SK-N-SH (cell line): ENCODE data around the gene SV2A. TPM values are rescaled to one million over a fixed set of nuclear protein-coding genes. Genes with fewer than 3 reads are reported as not detected.

Source experiments
- CTCF ChIA-PET: fragments of 300-600, 350-600 bp; formaldehyde crosslinking; extraction: SDS; loops from one replicate; lab custom pipeline; 2021; lab: Yijun Ruan, JAX
- POLR2A ChIA-PET: fragments of 350-600 bp; sonication (Branson Sonifier 250); formaldehyde crosslinking; extraction: SDS; loops from one replicate; lab custom pipeline; 2020; ENCODE audit warnings: antibody characterized with exemption, inconsistent platforms; lab: Yijun Ruan, JAX
- DNase-seq: peaks from one replicate; pipeline ENCODE4 v3.0.0; 2012
- H2AFZ ChIP-seq: fragments of 200-600 bp; sonication (generic); 2 replicates; pipeline ENCODE4 v1.8.1; 2016; ENCODE audit warnings: antibody characterized with exemption, mild to moderate bottlenecking, low read depth
- H3F3A ChIP-seq: fragments of 200-600 bp; sonication (generic); replicated peaks from 2 replicates; pipeline ENCODE3; 2016; ENCODE audit warnings: antibody characterized with exemption, mild to moderate bottlenecking; ENCODE audit not compliant: insufficient read depth
- H3K27ac ChIP-seq, 2 experiments: fragments of 200-500 bp in 1 of 2; fragments of 200-600 bp in 1 of 2; sonication (Bioruptor generic) in 1 of 2; sonication (generic), shearing (Covaris generic) in 1 of 2; 2 replicates each; pipeline versions ENCODE4 v1.5.1 to v1.6.1; 2014 to 2016; ENCODE audit warnings: low read depth in 2 of 2, inconsistent platforms in 1 of 2, low read length in 1 of 2, mild to moderate bottlenecking in 1 of 2, mixed read lengths in 1 of 2
- H3K27me3 ChIP-seq: fragments of 200-600 bp; sonication (generic), shearing (Covaris generic); 2 replicates; pipeline ENCODE4 v1.6.1; 2016; ENCODE audit warnings: mixed run types; ENCODE audit not compliant: insufficient read depth
- H3K36me3 ChIP-seq, 2 experiments: fragments of 200-500 bp in 1 of 2; fragments of 200-600 bp in 1 of 2; sonication (Bioruptor generic) in 1 of 2; sonication (generic) in 1 of 2; replicated peaks in 1 of 2; 2 replicates each; pipeline versions ENCODE3 to v1.5.1; 2014 to 2016; ENCODE audit warnings: low read length in 1 of 2, mild to moderate bottlenecking in 1 of 2; ENCODE audit not compliant: insufficient read depth in 2 of 2, control insufficient read depth in 1 of 2
- H3K4me1 ChIP-seq, 2 experiments: fragments of 200-500 bp in 1 of 2; fragments of 200-600 bp in 1 of 2; sonication (Bioruptor generic) in 1 of 2; sonication (generic), shearing (Covaris generic) in 1 of 2; 2 replicates each; pipeline versions ENCODE4 v1.5.1 to v1.6.1; 2014 to 2016; ENCODE audit warnings: low read depth in 1 of 2, low read length in 1 of 2, mixed run types in 1 of 2; ENCODE audit not compliant: insufficient read depth in 2 of 2, control insufficient read depth in 1 of 2
- H3K4me2 ChIP-seq: fragments of 200-600 bp; sonication (generic), shearing (Covaris generic); 2 replicates; pipeline ENCODE4 v1.6.1; 2017; ENCODE audit warnings: mixed run types
- H3K4me3 ChIP-seq, 2 experiments: fragments of 200-500 bp in 1 of 2; fragments of 200-600 bp in 1 of 2; sonication (Bioruptor generic) in 1 of 2; sonication (generic), shearing (Covaris generic) in 1 of 2; 2 replicates each; pipeline versions ENCODE4 v1.5.1 to v1.8.1; 2014 to 2016; ENCODE audit warnings: low read depth in 2 of 2, inconsistent platforms in 1 of 2, low read length in 1 of 2, mild to moderate bottlenecking in 1 of 2, mixed read lengths in 1 of 2, moderate library complexity in 1 of 2
- H3K79me2 ChIP-seq: fragments of 200-600 bp; sonication (generic); 2 replicates; pipeline ENCODE4 v1.8.1; 2017; ENCODE audit warnings: mild to moderate bottlenecking; ENCODE audit not compliant: insufficient read depth
- H3K9ac ChIP-seq: fragments of 200-600 bp; sonication (generic); 2 replicates; pipeline ENCODE4 v1.6.1; 2017; ENCODE audit warnings: mixed run types
- H3K9me2 ChIP-seq: fragments of 200-600 bp; sonication (generic); 2 replicates; pipeline ENCODE4 v1.6.1; 2017; ENCODE audit warnings: mixed run types
- H3K9me3 ChIP-seq: fragments of 200-600 bp; sonication (generic); 2 replicates; pipeline ENCODE4 v1.6.1; 2017; ENCODE audit warnings: mixed run types, mild to moderate bottlenecking, moderate library complexity
- H4K20me1 ChIP-seq: fragments of 200-600 bp; sonication (generic); 2 replicates; pipeline ENCODE4 v1.6.1; 2017; ENCODE audit warnings: mild to moderate bottlenecking, mixed run types; ENCODE audit not compliant: insufficient read depth
- CHD2 ChIP-seq: fragments of 150-350 bp; IDR thresholded peaks from 2 replicates; pipeline ENCODE4 v1.6.1; 2018; ENCODE audit warnings: low read length; ENCODE audit not compliant: partially characterized antibody
- GATA2 ChIP-seq: sonication (generic); formaldehyde crosslinking; IDR thresholded peaks from 2 replicates; pipeline ENCODE4 v1.5.0; 2020; ENCODE audit warnings: mild to moderate bottlenecking, missing genetic modification reagents
- MEF2A ChIP-seq: IDR thresholded peaks from 2 replicates; pipeline ENCODE4 v1.4.0; 2012; ENCODE audit warnings: low read depth, borderline replicate concordance
- NFIC ChIP-seq: IDR thresholded peaks from 2 replicates; pipeline ENCODE4 v1.4.0; 2012; ENCODE audit warnings: borderline replicate concordance
- NRF1 ChIP-seq: IDR thresholded peaks from 2 replicates; pipeline ENCODE4 v1.6.1; 2012; ENCODE audit warnings: low read depth, mild to moderate bottlenecking, low read length
- TAF1 ChIP-seq: IDR thresholded peaks from 2 replicates; pipeline ENCODE4 v1.6.1; 2012; ENCODE audit warnings: low read depth, mild to moderate bottlenecking, low read length, moderate library complexity, borderline replicate concordance
- TEAD4 ChIP-seq: IDR thresholded peaks from 2 replicates; pipeline ENCODE4 v1.4.0; 2012; ENCODE audit warnings: mild to moderate bottlenecking, borderline replicate concordance; ENCODE audit not compliant: insufficient read depth
- WGBS: methylation state at CpG from one replicate; pipeline ENCODE4 v1.1.6; 2017; ENCODE audit warnings: low lambda C conversion rate; 5-methylcytosine and 5-hydroxymethylcytosine counted together
- polyA plus RNA-seq, 3 experiments: library from polyadenylated mRNA; depleted of rRNA; stranded (reverse); fragments of >200 nt; gene quantifications; 2 replicates each; pipeline ENCODE4 v1.2.3, GENCODE V29; 2012
- TF ChIP-seq, protein P1 (sequence below): IDR thresholded peaks from 2 replicates; pipeline ENCODE4 v1.6.1; 2012; ENCODE audit warnings: mild to moderate bottlenecking, low read depth, low read length, moderate library complexity
- TF ChIP-seq, protein P2 (sequence below): fragments of 200-600 bp; sonication (generic); IDR thresholded peaks from 2 replicates; pipeline ENCODE4 v1.6.1; 2017; ENCODE audit warnings: antibody characterized with exemption, mild to moderate bottlenecking, moderate library complexity
- TF ChIP-seq, protein P3 (sequence below): fragments of 150-350 bp; IDR thresholded peaks from 2 replicates; pipeline ENCODE4 v1.6.1; 2016; ENCODE audit warnings: mild to moderate bottlenecking, low read depth, low read length
- TF ChIP-seq, protein P4 (sequence below): IDR thresholded peaks from 2 replicates; pipeline ENCODE4 v1.4.0; 2012; ENCODE audit warnings: low read depth, borderline replicate concordance

Gene SV2A
- polyA plus RNA-seq, 1 of the 3 experiments (the other 2 are of a cell fraction): 22.7 TPM

DNA sequence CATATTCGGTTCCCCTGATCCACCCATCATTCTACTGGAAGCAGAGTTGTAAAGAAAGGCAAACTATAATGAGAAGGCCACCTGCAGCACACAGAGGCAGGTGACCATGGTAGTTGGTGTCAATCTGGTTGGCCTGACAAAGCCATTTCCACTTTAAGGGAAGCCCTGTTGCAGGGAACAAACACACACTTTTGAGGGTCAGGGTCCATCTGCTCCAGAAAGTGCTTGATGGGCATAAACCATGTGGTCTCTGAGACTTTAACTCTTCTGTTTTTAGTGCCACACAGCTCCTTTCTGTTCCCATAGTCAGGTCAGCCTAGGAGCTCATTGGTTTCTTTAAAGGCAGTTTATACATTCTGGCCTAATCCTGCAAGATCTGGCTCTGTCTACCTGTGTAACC is 35.8 kb downstream of the SV2A start:
- Histone ChIP-seq H3F3A (peaks cover 23% of the 10 kb centered on the region), H2AFZ (no peak overlapping the region), H3K9me3 (no peaks in the 10 kb centered on the region), H3K9ac (no peak overlapping the region), H3K27me3 (no peaks in the 10 kb centered on the region), H3K79me2 (peaks cover 30% of the 10 kb centered on the region), H3K27ac (no peak overlapping the region), H3K4me1 (peaks cover 8 to 19% of the 10 kb centered on the region in 2 experiments; a peak in 3 of 4 replicates), H3K4me2 (no peak overlapping the region), H3K36me3 (no peaks in the 10 kb centered on the region), H3K9me2 (no peaks in the 10 kb centered on the region), H4K20me1 (peaks cover 20% of the 10 kb centered on the region; the same call in 1 of the 2 replicates), H3K4me3 (no peak overlapping the region)
- 63% methylated on average over 1 of the region's 1 CpG for WGBS
- CTCF ChIA-PET: no interaction called here
- TF ChIP-seq TAF1 (no peak), NFIC (no peak)
- TF ChIP-seq, protein P1, sequence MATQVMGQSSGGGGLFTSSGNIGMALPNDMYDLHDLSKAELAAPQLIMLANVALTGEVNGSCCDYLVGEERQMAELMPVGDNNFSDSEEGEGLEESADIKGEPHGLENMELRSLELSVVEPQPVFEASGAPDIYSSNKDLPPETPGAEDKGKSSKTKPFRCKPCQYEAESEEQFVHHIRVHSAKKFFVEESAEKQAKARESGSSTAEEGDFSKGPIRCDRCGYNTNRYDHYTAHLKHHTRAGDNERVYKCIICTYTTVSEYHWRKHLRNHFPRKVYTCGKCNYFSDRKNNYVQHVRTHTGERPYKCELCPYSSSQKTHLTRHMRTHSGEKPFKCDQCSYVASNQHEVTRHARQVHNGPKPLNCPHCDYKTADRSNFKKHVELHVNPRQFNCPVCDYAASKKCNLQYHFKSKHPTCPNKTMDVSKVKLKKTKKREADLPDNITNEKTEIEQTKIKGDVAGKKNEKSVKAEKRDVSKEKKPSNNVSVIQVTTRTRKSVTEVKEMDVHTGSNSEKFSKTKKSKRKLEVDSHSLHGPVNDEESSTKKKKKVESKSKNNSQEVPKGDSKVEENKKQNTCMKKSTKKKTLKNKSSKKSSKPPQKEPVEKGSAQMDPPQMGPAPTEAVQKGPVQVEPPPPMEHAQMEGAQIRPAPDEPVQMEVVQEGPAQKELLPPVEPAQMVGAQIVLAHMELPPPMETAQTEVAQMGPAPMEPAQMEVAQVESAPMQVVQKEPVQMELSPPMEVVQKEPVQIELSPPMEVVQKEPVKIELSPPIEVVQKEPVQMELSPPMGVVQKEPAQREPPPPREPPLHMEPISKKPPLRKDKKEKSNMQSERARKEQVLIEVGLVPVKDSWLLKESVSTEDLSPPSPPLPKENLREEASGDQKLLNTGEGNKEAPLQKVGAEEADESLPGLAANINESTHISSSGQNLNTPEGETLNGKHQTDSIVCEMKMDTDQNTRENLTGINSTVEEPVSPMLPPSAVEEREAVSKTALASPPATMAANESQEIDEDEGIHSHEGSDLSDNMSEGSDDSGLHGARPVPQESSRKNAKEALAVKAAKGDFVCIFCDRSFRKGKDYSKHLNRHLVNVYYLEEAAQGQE: no peak
- TF ChIP-seq, protein P2, sequence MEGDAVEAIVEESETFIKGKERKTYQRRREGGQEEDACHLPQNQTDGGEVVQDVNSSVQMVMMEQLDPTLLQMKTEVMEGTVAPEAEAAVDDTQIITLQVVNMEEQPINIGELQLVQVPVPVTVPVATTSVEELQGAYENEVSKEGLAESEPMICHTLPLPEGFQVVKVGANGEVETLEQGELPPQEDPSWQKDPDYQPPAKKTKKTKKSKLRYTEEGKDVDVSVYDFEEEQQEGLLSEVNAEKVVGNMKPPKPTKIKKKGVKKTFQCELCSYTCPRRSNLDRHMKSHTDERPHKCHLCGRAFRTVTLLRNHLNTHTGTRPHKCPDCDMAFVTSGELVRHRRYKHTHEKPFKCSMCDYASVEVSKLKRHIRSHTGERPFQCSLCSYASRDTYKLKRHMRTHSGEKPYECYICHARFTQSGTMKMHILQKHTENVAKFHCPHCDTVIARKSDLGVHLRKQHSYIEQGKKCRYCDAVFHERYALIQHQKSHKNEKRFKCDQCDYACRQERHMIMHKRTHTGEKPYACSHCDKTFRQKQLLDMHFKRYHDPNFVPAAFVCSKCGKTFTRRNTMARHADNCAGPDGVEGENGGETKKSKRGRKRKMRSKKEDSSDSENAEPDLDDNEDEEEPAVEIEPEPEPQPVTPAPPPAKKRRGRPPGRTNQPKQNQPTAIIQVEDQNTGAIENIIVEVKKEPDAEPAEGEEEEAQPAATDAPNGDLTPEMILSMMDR: no peak
- TF ChIP-seq, protein P3, sequence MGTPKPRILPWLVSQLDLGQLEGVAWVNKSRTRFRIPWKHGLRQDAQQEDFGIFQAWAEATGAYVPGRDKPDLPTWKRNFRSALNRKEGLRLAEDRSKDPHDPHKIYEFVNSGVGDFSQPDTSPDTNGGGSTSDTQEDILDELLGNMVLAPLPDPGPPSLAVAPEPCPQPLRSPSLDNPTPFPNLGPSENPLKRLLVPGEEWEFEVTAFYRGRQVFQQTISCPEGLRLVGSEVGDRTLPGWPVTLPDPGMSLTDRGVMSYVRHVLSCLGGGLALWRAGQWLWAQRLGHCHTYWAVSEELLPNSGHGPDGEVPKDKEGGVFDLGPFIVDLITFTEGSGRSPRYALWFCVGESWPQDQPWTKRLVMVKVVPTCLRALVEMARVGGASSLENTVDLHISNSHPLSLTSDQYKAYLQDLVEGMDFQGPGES: no peak
- POLR2A ChIA-PET: no interaction called here
- DNase-seq: no peak

DNA sequence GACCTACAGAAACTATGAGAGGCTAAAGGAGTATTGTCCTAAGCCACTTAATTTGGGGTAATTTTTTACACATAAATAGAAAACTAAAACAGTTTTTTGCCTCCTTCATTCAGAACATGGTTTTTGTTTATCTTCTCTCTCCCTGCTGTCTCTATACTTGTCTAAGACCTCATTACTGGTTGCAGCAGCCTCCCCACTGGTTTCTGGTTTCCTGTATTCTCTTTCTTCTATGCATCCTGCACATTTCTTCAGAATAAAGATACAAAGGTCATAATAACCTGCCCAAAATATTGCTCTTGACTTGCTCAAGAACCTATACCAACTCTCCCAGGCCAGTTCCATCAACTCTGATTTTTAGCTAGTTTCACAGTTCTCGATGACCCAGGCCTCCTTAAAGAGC is 38.1 kb downstream of the SV2A start:
- Histone ChIP-seq H3K9ac (no peak overlapping the region), H3K4me1 (peaks cover 8 to 10% of the 10 kb centered on the region in 2 experiments; a peak in 3 of 4 replicates), H3K27me3 (no peaks in the 10 kb centered on the region), H3K4me2 (no peak overlapping the region), H2AFZ (no peak overlapping the region), H3K9me3 (no peaks in the 10 kb centered on the region), H3K27ac (no peak overlapping the region), H3F3A (peaks cover 5% of the 10 kb centered on the region), H3K79me2 (peaks cover 19% of the 10 kb centered on the region), H3K4me3 (no peak overlapping the region), H3K36me3 (no peaks in the 10 kb centered on the region), H3K9me2 (no peaks in the 10 kb centered on the region), H4K20me1 (peaks cover 3% of the 10 kb centered on the region; the same call in 1 of the 2 replicates)
- TF ChIP-seq, protein P1: no peak
- TF ChIP-seq TEAD4: no peak
- TF ChIP-seq NRF1: no peak
- no peak for TF ChIP-seq GATA2 (CRISPR knock-in tag)
- TF ChIP-seq, protein P4, sequence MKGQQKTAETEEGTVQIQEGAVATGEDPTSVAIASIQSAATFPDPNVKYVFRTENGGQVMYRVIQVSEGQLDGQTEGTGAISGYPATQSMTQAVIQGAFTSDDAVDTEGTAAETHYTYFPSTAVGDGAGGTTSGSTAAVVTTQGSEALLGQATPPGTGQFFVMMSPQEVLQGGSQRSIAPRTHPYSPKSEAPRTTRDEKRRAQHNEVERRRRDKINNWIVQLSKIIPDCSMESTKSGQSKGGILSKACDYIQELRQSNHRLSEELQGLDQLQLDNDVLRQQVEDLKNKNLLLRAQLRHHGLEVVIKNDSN: no peak
- TF ChIP-seq CHD2: no peak
- no peak for TF ChIP-seq MEF2A
- 94% methylated on average over 1 of the region's 1 CpG for WGBS
- no peak for DNase-seq
- ChIA-PET POLR2A (no interaction called here), CTCF (no interaction called here)
